ENCODE results near the gene ANKH.

Gene ANKH

GRCh38 chr5:14659821-14660607 lies 211.6 kb downstream of the ANKH start:
- DNase-seq, result no peak

GRCh38 chr5:14656898-14657297 lies 214.7 kb downstream of the ANKH start:
- no peak for DNase-seq

- no peak for DNase-seq
Measured at GRCh38 chr5:14655146-14655741, 216.3 kb downstream of the ANKH start.
